GM12892 (cell line): ENCODE data around the gene OGFOD2.

ENCODE experiments used
- DNase-seq: peaks from one replicate; pipeline ENCODE4 v3.0.0; 2011; ENCODE audit not compliant: insufficient read length
- FAIRE-seq: peaks from 2 replicates; lab custom pipeline; 2011; peaks lifted over from hg19 to GRCh38; lab: Jason Lieb, UNC
- POLR2A ChIP-seq: IDR thresholded peaks from 2 replicates; pipeline ENCODE4 v1.6.1; 2011; ENCODE audit warnings: low read depth, low read length, control low read depth
- POLR2AphosphoS5 ChIP-seq: IDR thresholded peaks from 2 replicates; pipeline ENCODE4 v1.6.1; 2011; ENCODE audit warnings: low read depth, low read length, control low read depth
- TAF1 ChIP-seq: IDR thresholded peaks from 2 replicates; pipeline ENCODE4 v1.6.1; 2011; ENCODE audit warnings: low read depth, mild to moderate bottlenecking, control low read depth, low read length, borderline replicate concordance

OGFOD2 gene

GRCh38 chr12:122942637-122943036 is 32.4 kb upstream of the OGFOD2 start:
- no peak for TF ChIP-seq POLR2A
- TF ChIP-seq POLR2AphosphoS5 = no peak
- no peak for TF ChIP-seq TAF1
- FAIRE-seq (no peak), DNase-seq (no peak)

- DNase-seq (no peak), FAIRE-seq (no peak)
- TF ChIP-seq POLR2AphosphoS5 = no peak
- TF ChIP-seq POLR2A = no peak
- no peak for TF ChIP-seq TAF1
These were observed 31.8 kb upstream of the OGFOD2 start for GRCh38 chr12:122943196-122943595.

GRCh38 chr12:122944605-122945592 is 30.1 kb upstream of the OGFOD2 start:
- no peak for DNase-seq
- no peak for FAIRE-seq
- TF ChIP-seq TAF1 (no peak), POLR2A (no peak), POLR2AphosphoS5 (no peak)

- peak; percentile 95 for FAIRE-seq
- TF ChIP-seq POLR2AphosphoS5 = no peak
- TF ChIP-seq POLR2A = no peak
- TF ChIP-seq TAF1 = no peak
- peak; percentile 61 for DNase-seq
These were observed 28.2 kb upstream of the OGFOD2 start for GRCh38 chr12:122946690-122947341.

GRCh38 chr12:122947352-122947792 is 27.7 kb upstream of the OGFOD2 start:
- DNase-seq = no peak

GRCh38 chr12:122948605-122949004 is 26.4 kb upstream of the OGFOD2 start:
- TF ChIP-seq POLR2AphosphoS5 = no peak
- no peak for TF ChIP-seq POLR2A
- TF ChIP-seq TAF1 = no peak
- DNase-seq = no peak
- no peak for FAIRE-seq

More at GRCh38 chr12:122947352-122947792, 27.7 kb upstream of the OGFOD2 start:
- no peak for FAIRE-seq
- TF ChIP-seq POLR2A = no peak
- TF ChIP-seq TAF1 = no peak
- TF ChIP-seq POLR2AphosphoS5 = no peak

GRCh38 chr12:122949405-122949804 is 25.6 kb upstream of the OGFOD2 start:
- FAIRE-seq (no peak), DNase-seq (no peak)
- TF ChIP-seq POLR2A = no peak

- no peak for TF ChIP-seq TAF1
- no peak for TF ChIP-seq POLR2AphosphoS5
- TF ChIP-seq POLR2A = no peak
- no peak for DNase-seq
- FAIRE-seq = no peak
These were observed 25.0 kb upstream of the OGFOD2 start for GRCh38 chr12:122949816-122950675.

- DNase-seq (no peak), FAIRE-seq (no peak)
- TF ChIP-seq POLR2A (no peak), POLR2AphosphoS5 (no peak), TAF1 (no peak)
These were observed 23.6 kb upstream of the OGFOD2 start for GRCh38 chr12:122951406-122951805.

- FAIRE-seq = peak; percentile 95
- TF ChIP-seq TAF1 (no peak), POLR2AphosphoS5 (no peak), POLR2A (no peak)
- DNase-seq = peak; percentile 76
These were observed 22.8 kb upstream of the OGFOD2 start for GRCh38 chr12:122951979-122952892.
